Stimulated activated CD4-positive, alpha-beta T cell treated with anti-CD3 and anti-CD28 coated beads, Interleukin-15, amount 100 ng/mL, for 24 hours (primary cell): ENCODE data around the gene SMIM22.

Experiments used
- DNase-seq: peaks from one replicate; pipeline ENCODE4 v3.0.0-alpha.2; 2020

SMIM22 gene

DNA sequence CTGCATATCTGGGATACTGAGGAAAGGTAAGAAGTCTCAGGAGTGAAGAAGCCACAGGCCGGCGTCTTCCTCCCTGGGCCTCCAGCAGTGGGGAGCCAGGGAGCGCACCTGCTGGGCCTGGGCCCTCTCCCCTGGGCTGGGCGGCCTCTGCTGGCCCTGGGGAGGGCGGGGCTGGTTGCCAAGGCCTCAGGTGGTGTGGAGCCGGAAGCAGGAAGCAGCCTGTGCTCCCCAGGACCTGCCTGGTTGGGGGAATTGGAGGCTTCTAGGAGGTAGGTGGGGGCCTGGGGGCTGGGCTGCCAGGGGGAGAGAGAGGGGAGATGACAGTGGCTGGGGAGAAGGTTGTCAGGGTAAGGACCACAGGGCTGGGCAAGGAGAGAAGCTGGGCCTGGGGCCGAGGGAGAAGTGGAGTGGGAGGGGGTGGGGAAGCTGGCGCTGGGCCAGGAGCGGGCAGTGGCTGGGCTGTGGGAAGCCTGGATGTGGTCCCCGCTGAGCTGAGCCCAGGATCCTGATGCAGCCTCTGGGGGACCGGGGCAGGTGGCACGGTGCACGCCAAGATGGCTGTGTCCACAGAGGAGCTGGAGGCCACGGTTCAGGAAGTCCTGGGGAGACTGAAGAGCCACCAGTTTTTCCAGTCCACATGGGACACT lies at the start of gene SMIM22:
Gene SMIM22, plus strand, starts transcription at position 189 of the 647 bp plus-strand sequence. Its CDS starts 366 bp downstream, at position 555.
- DNase-seq = no peak

DNA sequence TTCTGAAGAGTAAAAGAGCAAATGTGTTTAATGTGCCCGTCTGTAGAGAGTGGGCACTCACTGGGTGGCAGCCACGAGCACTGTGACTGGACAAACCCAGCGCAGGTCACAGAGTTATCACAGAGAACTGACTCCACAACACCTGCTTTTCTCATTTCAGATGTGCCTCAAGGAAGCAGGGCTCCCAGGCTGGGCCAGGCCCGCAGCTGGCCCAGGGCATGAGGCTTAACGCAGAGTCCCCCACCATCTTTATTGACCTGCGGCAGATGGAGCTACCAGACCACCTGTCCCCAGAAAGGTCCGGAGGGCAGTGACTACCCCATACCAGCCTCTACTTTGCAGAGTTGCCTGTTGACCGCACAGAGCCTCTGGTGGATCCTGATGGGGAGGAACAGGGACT lies 49.0 kb upstream of the SMIM22 start:
- DNase-seq = no peak

- DNase-seq = no peak
Observed at GRCh38 chr16:4746991-4747574, 48.1 kb upstream of the SMIM22 start.

- no peak for DNase-seq
Observed at GRCh38 chr16:4747906-4748681, 47.1 kb upstream of the SMIM22 start.

DNA sequence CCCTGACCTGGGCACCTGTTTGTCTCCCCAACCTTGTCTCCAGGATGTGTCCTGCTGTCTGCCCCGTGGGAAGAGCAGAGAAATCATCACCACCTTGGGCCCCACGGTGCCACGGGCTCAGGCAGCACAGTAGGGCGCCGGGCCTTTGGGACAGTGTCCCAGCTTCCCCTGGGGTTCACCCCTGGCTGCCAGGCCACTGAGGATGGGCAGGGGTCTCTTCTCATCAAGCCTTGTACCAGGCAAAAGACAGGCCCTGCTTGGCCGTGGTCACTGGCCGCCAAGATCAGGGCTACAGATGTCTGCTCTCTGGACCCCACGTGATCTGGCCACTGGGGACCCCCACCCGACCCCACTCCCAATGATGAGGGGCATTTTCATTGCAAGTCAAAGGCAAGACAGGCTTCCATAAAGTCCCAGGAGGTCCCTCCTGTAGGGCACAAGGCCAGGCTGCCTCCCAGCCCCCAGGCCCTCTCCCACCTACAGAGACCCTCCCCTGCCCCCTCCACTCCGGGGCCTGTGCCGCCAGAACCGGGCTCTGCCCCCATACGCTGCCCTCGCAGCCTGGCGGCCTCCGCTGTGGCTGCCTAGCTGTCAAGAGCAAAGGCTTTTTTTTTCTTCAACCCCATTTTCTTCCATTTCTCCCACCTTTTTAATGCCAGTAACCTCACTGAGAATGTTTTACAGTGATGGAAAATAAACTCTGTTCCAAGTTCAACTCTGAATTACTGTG lies 46.3 kb upstream of the SMIM22 start:
- no peak for DNase-seq

- DNase-seq = no peak
Observed at GRCh38 chr16:4749700-4750257, 45.4 kb upstream of the SMIM22 start.

GRCh38 chr16:4750896-4751295 lies 44.3 kb upstream of the SMIM22 start:
- no peak for DNase-seq

GRCh38 chr16:4752351-4753100 lies 42.6 kb upstream of the SMIM22 start:
- no peak for DNase-seq

DNA sequence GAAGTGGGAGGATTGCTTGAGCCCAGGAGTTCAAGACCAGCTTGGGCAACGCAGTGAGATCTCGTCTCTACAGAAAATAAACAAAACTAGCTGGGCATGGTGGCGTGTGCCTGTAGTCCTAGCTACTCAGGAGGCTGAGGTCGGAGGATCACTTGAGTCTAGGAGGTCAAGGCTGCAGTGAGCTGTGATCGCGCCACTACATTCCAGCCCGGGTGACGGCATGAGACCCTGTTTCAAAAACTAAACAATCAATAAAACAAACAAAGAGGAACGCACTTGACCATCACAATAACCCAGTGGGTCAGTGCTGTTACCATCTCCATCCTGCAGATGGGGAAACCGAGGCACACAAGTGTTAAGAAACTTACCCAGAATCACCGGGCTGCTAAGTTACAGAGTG lies 41.9 kb upstream of the SMIM22 start:
- no peak for DNase-seq

DNA sequence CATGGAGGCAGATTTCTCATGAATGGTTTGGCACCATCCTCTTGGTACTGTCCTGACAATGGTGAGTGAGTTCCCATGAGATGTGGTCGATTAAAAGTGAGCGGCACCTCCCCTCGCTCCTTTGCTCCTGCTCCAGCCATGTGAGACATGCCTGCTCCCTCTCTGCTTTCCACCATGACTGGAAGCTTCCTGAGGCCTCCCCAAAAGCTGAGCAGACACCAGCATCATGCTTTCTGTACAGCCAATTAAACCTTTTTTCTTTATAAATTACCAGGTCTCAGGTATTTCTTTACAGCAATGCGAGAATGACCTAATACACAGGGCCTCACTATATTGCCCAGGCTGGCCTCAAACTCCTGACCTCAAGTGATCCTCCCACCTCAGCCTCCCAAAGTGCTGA lies 40.3 kb upstream of the SMIM22 start:
- no peak for DNase-seq

- no peak for DNase-seq
Observed at GRCh38 chr16:4755687-4756086, 39.5 kb upstream of the SMIM22 start.

DNA sequence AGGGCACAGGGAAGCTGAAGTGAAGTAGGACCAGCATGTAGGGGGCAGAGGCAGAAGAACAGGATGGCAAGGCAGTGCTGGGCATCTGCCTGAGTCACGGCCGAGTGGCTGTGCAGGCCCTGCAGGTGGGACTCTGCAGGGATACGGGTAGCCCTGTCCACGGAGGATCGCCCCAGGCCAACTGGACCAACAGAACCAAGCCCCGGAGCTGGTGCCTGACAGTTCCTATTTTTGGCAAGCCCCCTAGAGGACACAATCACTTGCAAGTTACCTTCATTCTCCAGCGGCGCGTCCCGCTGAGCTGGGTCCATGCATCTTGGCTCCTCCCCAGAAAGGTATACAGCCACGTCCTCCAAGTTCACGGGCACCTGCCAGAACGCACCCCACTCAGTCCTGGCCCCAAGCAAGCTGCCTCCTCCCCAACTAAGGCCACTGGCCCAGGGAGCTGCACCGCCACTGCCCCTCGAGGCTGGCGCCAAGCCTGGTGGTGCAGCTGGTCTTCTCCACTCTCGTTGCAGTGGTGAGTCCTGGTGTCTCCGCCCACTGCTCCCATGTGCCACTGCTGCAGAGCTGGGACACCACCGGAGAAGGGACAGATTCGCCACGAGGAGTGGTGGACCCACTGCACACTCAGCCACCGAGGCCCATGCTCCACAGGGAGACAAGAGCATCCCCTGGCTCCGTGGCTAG lies 34.8 kb upstream of the SMIM22 start:
- no peak for DNase-seq

DNA sequence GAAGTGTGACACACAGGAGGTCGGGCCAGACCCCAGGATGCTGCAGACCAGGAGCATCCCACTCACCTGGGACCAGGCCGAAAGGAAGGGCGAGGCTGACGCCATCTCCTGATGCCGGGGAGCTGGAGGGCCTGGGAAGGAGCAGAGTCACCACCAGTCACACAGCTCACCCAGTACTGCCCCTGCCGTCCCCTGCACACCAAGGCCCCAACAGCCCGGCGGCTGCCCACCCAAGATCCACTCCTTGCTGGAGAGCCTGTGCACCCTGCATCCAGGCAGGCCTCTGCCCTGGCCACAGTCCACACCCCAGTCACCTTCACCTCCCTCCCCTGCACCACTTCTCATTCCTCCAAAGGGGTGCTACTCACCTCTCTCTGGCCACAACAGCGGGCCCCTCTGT lies 33.0 kb upstream of the SMIM22 start:
- no peak for DNase-seq

GRCh38 chr16:4763791-4764190 lies 31.4 kb upstream of the SMIM22 start:
- no peak for DNase-seq

DNA sequence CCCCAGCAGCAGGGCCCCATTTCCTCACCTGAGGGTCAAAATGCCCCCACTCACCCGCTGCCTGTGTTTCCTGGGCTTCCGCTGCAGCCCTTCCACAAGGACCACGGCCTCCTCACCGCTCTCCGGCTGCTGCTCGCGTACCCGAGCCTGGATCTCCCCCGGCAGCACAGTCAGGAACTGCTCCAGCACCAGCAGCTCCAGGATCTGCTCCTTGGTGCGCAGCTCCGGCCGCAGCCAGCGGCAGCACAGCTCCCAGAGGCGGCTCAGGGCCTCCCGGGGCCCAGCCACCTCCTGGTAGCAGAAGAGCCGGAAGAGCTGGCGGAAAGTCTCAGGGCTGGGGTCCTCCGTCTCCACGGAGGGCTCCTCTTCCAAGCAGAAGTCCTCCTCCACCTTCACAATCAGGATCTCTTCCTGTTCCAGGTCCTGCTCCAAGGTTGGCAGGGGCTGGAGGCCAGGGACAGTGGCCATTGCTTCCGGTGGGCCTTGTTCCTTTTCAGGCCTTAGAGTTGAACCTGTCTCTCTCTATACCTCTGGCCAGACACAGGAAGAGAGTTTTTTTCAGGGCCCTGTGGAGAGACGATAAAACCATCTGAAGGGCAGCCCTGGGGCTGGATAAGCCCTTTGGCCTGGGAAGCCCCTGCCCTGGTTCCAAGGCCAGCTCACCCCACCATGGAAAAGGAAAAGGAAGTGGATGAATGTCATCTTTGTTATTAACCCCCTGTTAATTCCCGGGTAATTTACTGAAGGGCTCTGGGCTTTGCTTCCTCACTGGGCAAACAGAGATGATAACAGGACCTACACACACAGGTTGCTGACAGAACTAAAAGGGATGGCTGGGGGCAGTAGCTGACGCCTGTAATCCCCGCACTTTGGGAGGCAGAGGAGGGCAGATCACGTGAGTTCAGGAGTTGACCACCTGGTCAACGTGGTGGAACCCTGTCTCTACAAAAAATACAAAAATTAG lies 29.4 kb upstream of the SMIM22 start:
- no peak for DNase-seq

DNA sequence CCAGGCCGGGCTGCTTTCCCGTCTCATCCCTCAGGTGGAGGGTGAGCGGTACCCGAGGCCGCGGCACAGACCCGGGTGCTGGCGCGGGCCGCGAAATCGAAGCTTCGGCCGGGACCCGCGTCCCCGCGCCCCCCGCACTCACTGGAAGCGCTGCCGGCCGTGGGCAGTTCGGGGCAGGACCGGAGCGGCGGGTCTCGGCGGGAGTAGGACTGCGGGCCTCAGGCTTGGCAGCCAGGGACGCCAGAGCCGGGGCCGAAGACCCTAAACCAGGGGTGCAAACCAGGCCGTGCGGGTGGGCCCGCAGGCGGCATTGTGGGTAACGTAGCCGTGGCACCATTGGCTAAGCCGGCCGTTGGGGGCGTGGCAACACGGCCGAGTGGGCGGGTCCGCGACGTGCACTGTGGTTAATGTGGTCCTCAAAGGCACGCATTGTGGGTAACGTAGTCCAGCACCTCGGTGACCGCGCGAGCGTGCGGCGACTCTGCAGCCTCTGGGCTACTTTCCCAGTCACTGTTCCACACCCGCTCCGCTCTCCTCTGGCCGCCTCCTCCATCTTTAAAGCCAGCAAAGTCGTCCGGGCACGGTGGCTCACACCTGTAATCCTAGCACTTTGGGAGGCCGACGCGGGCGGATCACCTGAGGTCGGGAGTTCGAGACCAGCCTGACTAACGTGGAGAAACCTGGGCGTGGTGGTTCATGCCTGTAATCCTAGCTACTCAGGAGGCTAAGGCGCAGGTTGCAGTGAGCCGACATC lies 28.1 kb upstream of the SMIM22 start, which contains the start of gene ZNF500:
Gene ZNF500, minus strand, starts transcription at position 288 of the 754 bp plus-strand sequence. CDS start 1,184 bp downstream, outside the sequence.
- DNase-seq = peak; percentile 98

GRCh38 chr16:4767872-4768548 lies 27.2 kb upstream of the SMIM22 start:
- peak; percentile 35 for DNase-seq

GRCh38 chr16:4768549-4769305 lies 26.4 kb upstream of the SMIM22 start:
- peak; percentile 96 for DNase-seq
